WI38 (cell line): Measurements from ENCODE around the gene BABAM1.

Experiments
- H3K4me3 ChIP-seq: 2 replicates; pipeline ENCODE4 v1.5.1; 2011; ENCODE audit warnings: low read depth, mild to moderate bottlenecking, control low read depth, low read length
- TF ChIP-seq, protein P1 (sequence below): IDR thresholded peaks from 2 replicates; pipeline ENCODE4 v1.5.1; 2012; ENCODE audit warnings: low read depth, mild to moderate bottlenecking, control low read depth, low read length

The BABAM1 gene

DNA sequence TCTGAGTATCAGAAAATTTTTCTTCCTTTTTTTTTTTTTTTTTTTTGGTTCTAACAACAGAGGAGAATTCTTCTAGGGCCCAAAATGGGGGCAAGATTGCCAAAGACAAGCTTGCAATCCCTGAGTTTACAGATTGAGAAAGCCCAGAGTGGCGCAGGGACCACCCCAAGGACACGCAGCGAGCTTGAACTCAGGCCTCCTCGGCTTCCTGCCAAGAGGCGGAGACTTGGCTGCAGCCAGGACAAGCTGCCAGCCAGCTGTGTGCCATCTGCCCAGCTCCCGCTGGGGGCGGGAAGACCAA is 37.9 kb downstream of the BABAM1 start:
- H3K4me3 ChIP-seq: peak overlapping the region; percentile 82

DNA sequence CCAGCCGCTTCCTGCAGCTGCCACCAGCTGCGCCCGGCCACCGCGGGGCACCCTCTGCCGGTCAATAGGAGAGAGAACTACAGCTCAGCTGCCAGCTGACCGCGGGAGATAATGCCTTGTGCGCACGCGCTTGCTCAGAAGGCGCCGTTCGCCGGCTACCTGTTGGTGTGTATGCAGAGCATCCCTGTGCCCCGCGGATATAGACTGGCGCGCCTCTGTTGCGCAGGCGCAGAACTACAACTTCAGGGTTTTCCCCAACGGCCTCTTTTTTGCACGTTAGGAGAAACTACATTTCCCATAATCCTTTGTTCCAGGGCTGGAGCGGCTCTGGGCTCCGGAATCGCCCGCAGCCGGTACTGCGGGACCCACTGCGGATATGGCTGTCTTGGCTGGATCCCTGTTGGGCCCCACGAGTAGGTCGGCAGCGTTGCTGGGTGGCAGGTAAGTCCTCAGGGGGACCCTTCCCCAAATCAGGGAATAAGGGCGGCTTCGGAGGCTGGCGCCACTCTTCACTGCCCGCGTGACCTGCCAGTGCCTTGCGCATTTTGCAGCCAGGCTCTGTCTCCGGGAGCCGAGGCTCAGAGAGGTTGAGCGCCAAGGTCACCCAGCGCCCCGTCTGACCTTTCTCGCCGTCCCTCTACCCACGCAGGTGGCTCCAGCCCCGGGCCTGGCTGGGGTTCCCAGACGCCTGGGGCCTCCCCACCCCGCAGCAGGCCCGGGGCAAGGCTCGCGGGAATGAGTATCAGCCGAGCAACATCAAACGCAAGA is 38.5 kb downstream of the BABAM1 start, which contains the start of gene MRPL34:
Gene MRPL34, plus strand, starts transcription at position 356 of the 768 bp plus-strand sequence. Its CDS starts 21 bp downstream, at position 377.
- TF ChIP-seq, protein P1, sequence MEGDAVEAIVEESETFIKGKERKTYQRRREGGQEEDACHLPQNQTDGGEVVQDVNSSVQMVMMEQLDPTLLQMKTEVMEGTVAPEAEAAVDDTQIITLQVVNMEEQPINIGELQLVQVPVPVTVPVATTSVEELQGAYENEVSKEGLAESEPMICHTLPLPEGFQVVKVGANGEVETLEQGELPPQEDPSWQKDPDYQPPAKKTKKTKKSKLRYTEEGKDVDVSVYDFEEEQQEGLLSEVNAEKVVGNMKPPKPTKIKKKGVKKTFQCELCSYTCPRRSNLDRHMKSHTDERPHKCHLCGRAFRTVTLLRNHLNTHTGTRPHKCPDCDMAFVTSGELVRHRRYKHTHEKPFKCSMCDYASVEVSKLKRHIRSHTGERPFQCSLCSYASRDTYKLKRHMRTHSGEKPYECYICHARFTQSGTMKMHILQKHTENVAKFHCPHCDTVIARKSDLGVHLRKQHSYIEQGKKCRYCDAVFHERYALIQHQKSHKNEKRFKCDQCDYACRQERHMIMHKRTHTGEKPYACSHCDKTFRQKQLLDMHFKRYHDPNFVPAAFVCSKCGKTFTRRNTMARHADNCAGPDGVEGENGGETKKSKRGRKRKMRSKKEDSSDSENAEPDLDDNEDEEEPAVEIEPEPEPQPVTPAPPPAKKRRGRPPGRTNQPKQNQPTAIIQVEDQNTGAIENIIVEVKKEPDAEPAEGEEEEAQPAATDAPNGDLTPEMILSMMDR: peak; percentile 56
- peak within 1 kb of the TSS; percentile 82 for H3K4me3 ChIP-seq

More for the DNA sequence above, 37.9 kb downstream of the BABAM1 start:
- TF ChIP-seq, protein P1: no peak

DNA sequence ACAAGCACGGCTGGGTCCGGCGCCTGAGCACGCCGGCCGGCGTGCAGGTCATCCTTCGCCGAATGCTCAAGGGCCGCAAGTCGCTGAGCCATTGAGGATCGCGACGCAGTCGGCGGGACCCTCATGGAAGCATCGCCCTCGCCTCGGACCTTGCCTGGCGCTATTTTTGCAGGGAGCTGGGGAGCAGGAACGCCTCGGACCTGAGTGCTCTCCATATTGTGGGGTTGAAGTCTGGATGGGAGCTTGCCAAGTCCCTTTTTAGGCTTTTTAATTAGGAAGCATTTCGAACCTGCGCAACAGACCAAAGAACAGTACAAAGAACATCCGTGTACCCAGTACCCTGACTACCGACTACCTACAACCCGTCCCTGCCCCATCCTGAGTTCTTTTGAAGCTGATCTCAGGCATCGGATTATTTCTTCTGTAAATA is 39.1 kb downstream of the BABAM1 start:
- H3K4me3 ChIP-seq: peak overlapping the region; percentile 82
- TF ChIP-seq, protein P1: no peak

GRCh38 chr19:17307876-17308377 is 40.7 kb downstream of the BABAM1 start:
- H3K4me3 ChIP-seq: no peak overlapping the region
- TF ChIP-seq, protein P1: no peak

DNA sequence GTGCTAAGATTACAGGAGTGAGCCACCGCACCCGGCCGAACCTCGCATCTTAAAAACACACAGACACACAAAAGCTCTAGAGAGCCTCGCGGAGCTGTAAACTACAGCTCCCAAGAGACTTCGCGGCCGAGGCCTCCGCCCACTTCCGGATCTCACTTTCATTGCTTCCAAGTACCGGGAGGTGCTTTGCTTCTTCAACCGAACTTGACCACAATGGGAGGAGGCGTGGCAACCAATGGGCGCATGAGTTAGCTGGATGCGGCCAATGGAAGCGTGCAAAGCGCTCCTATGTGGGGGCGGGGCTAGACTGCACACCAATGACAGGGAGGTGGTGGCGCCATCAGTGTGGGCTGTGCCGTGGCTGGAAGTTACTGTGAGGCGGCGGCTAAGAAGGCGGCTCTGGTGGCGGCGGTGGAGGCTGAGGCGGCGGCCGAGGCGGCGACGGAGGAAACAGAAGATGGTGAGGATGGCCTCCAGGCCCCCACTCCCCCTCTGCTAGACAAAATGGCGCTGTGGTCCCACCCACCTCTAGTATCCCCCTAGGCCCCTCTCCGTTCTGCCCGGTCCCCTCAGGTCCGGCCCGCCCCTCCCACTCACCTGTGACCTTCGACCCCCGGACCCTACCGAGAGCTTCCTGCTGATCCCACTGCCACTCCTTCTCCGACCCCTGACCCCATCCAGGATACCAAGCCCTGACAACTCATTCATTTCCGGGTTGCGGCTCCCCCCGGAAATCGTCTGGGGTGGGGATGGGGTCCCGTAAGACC is 42.1 kb downstream of the BABAM1 start, which contains the start of gene DDA1:
Gene DDA1, plus strand, starts transcription at position 366 of the 767 bp plus-strand sequence. Its CDS starts 92 bp downstream, at position 458.
- peak within 1 kb of the TSS; percentile 99 for H3K4me3 ChIP-seq
- TF ChIP-seq, protein P1: no peak

GRCh38 chr19:17309965-17310461 is 42.8 kb downstream of the BABAM1 start:
- TF ChIP-seq, protein P1: no peak
- H3K4me3 ChIP-seq: peak overlapping the region; percentile 99
